ENCODE data around the gene GMFB.

- no peak for TF ChIP-seq CTCF (IDR thresholded peaks at IDR 0.05; ENCODE audit: extremely low read depth in 1 of 2, insufficient read depth in 1 of 2, low read depth in 1 of 2, low read length in 2 of 2)
- no peak for TF ChIP-seq POLR2A (IDR thresholded peaks at IDR 0.05; ENCODE audit: low read depth, low read length)
- TF ChIP-seq EZH2 (IDR thresholded peaks at IDR 0.05; ENCODE audit: borderline replicate concordance, low read depth, low read length, severe bottlenecking) = no peak
- no peak for TF ChIP-seq FOS (IDR thresholded peaks at IDR 0.05; ENCODE audit: borderline replicate concordance, insufficient read depth, low read length)
- TF ChIP-seq POLR2AphosphoS5 (IDR thresholded peaks at IDR 0.05; ENCODE audit: insufficient read depth, low read depth, low read length) = no peak
Measured at GRCh38 chr14:54537651-54538050, 48.9 kb upstream of the GMFB start.
